ENCODE results near the gene NLE1. TPM values are rescaled to one million over a fixed set of nuclear protein-coding genes. Genes with fewer than 3 reads are reported as not detected.

Gene NLE1
- total RNA-seq, 1 donor from 2014 or later = 14.7 TPM

GRCh38 chr17:35084987-35085386 is 57.1 kb downstream of the NLE1 start:
- peak; percentile 65 for ATAC-seq

- no peak for ATAC-seq
Measured at GRCh38 chr17:35083071-35083470, 59.0 kb downstream of the NLE1 start.

- ATAC-seq = no peak
Measured at GRCh38 chr17:35082073-35082657, 59.9 kb downstream of the NLE1 start.

GRCh38 chr17:35081638-35082037 is 60.5 kb downstream of the NLE1 start:
- ATAC-seq = no peak

GRCh38 chr17:35080536-35080935 is 61.6 kb downstream of the NLE1 start:
- ATAC-seq = no peak

GRCh38 chr17:35079547-35080423 is 62.3 kb downstream of the NLE1 start:
- peak; percentile 85 for ATAC-seq

Other genes with a start within 250 kb of the NLE1 start
- 0.96 TPM for gene CCT6B, start 180.8 kb downstream of the NLE1 start, total RNA-seq
- gene ZNF830, start 180.8 kb downstream of the NLE1 start, total RNA-seq = 7.7 TPM
- 22.8 TPM for gene LIG3, start 161.8 kb downstream of the NLE1 start, total RNA-seq
- gene RFFL, start 78.6 kb downstream of the NLE1 start, total RNA-seq = 46.3 TPM
- 6.3 TPM for gene RAD51D, start 22.4 kb downstream of the NLE1 start, total RNA-seq
- gene FNDC8, start 20.7 kb downstream of the NLE1 start, total RNA-seq = not detected
- not detected for gene UNC45B, start 5.5 kb upstream of the NLE1 start, total RNA-seq
- gene SLC35G3, start 52.1 kb upstream of the NLE1 start, total RNA-seq = not detected
- 25.0 TPM for gene SLFN5, start 100.8 kb upstream of the NLE1 start, total RNA-seq
- 6.6 TPM for gene SLFN11, start 231.3 kb upstream of the NLE1 start, total RNA-seq

Data from esophagus mucosa (tissue), 1 donor.